GM21360 (cell line): ENCODE results near the gene DLG2.
A peak's percentile ranks its signal among the peaks of the same experiment; 100 is the strongest.

Source experiments
- ATAC-seq: cut with Tn5 transposase; IDR thresholded peaks from one replicate; pipeline ENCODE4 v1.9.1; 2021; ENCODE audit warnings: mild to moderate bottlenecking, moderate library complexity; ENCODE audit not compliant: unreplicated experiment

The DLG2 gene

GRCh38 chr11:83648610-83649527, 1978.3 kb downstream of the DLG2 start:
- no peak for ATAC-seq

GRCh38 chr11:83645561-83645960, 1981.6 kb downstream of the DLG2 start:
- no peak for ATAC-seq

GRCh38 chr11:83643115-83643514, 1984.0 kb downstream of the DLG2 start:
- no peak for ATAC-seq

GRCh38 chr11:83642500-83642899, 1984.6 kb downstream of the DLG2 start:
- no peak for ATAC-seq

GRCh38 chr11:83641511-83641910, 1985.6 kb downstream of the DLG2 start:
- ATAC-seq = no peak

GRCh38 chr11:83639995-83640758, 1987.0 kb downstream of the DLG2 start:
- no peak for ATAC-seq

GRCh38 chr11:83635166-83635565, 1992.0 kb downstream of the DLG2 start:
- ATAC-seq = no peak

GRCh38 chr11:83630211-83630610, 1996.9 kb downstream of the DLG2 start:
- ATAC-seq = no peak

GRCh38 chr11:83629775-83630174, 1997.4 kb downstream of the DLG2 start:
- ATAC-seq = no peak

- no peak for ATAC-seq
Observed at GRCh38 chr11:83628622-83629355, 1998.4 kb downstream of the DLG2 start.

GRCh38 chr11:83625336-83625735, 2001.8 kb downstream of the DLG2 start:
- no peak for ATAC-seq

GRCh38 chr11:83617671-83618070, 2009.5 kb downstream of the DLG2 start:
- no peak for ATAC-seq

- ATAC-seq = peak; percentile 33
Observed at GRCh38 chr11:83613767-83614121, 2013.4 kb downstream of the DLG2 start.

GRCh38 chr11:83612891-83613766, 2014.0 kb downstream of the DLG2 start:
- peak; percentile 95 for ATAC-seq

GRCh38 chr11:83611600-83611999, 2015.5 kb downstream of the DLG2 start:
- no peak for ATAC-seq

GRCh38 chr11:83611031-83611430, 2016.1 kb downstream of the DLG2 start:
- ATAC-seq = no peak

GRCh38 chr11:83609191-83609590, 2018.0 kb downstream of the DLG2 start:
- ATAC-seq = no peak

- no peak for ATAC-seq
Observed at GRCh38 chr11:83608571-83608970, 2018.6 kb downstream of the DLG2 start.

GRCh38 chr11:83601914-83602527, 2025.1 kb downstream of the DLG2 start:
- ATAC-seq = no peak
